ENCODE data around the gene TCAIM.

The TCAIM gene

GRCh38 chr3:44444896-44445691, 106.5 kb downstream of the TCAIM start:
- Mint-ChIP-seq H3K4me3 (no peak overlapping the region), H3K4me1 (peaks cover 13% of the 10 kb centered on the region), H3K27ac (no peak overlapping the region), H3K27me3 (ENCODE audit: low read depth) (no peaks in the 10 kb centered on the region), H3K9me3 (peaks cover 14% of the 10 kb centered on the region), H3K36me3 (ENCODE audit: low read depth) (peaks cover 78% of the 10 kb centered on the region)
- no peak for TF ChIP-seq CTCF (IDR thresholded peaks at IDR 0.05; ENCODE audit: unreplicated experiment in 3 of 3)

- no peak for TF ChIP-seq CTCF (IDR thresholded peaks at IDR 0.05; ENCODE audit: unreplicated experiment in 3 of 3)
- H3K27ac Mint-ChIP-seq: no peak overlapping the region
- H3K4me3 Mint-ChIP-seq: no peak overlapping the region
Measured at GRCh38 chr3:44445786-44446185, 107.2 kb downstream of the TCAIM start.

GRCh38 chr3:44446929-44447328, 108.4 kb downstream of the TCAIM start:
- Mint-ChIP-seq H3K27ac (no peak overlapping the region), H3K36me3 (ENCODE audit: low read depth) (peaks cover 83% of the 10 kb centered on the region), H3K27me3 (ENCODE audit: low read depth) (no peaks in the 10 kb centered on the region), H3K9me3 (peaks cover 14% of the 10 kb centered on the region), H3K4me3 (no peak overlapping the region), H3K4me1 (no peaks in the 10 kb centered on the region)
- no peak for TF ChIP-seq CTCF (IDR thresholded peaks at IDR 0.05; ENCODE audit: unreplicated experiment in 3 of 3)

More at GRCh38 chr3:44445786-44446185, 107.2 kb downstream of the TCAIM start:
- Mint-ChIP-seq H3K4me1 (peaks cover 6% of the 10 kb centered on the region), H3K9me3 (peaks cover 14% of the 10 kb centered on the region), H3K27me3 (ENCODE audit: low read depth) (no peaks in the 10 kb centered on the region), H3K36me3 (ENCODE audit: low read depth) (peaks cover 79% of the 10 kb centered on the region)

GRCh38 chr3:44451441-44451840, 112.9 kb downstream of the TCAIM start:
- H3K36me3 Mint-ChIP-seq (ENCODE audit: low read depth): peaks cover 95% of the 10 kb centered on the region
- no peak overlapping the region for H3K27ac Mint-ChIP-seq
- TF ChIP-seq CTCF (IDR thresholded peaks at IDR 0.05; ENCODE audit: unreplicated experiment in 3 of 3): no peak
- no peaks in the 10 kb centered on the region for H3K27me3 Mint-ChIP-seq (ENCODE audit: low read depth)
- no peaks in the 10 kb centered on the region for H3K4me1 Mint-ChIP-seq
- peaks cover 14% of the 10 kb centered on the region for H3K9me3 Mint-ChIP-seq
- no peak overlapping the region for H3K4me3 Mint-ChIP-seq

GRCh38 chr3:44454258-44454657, 115.7 kb downstream of the TCAIM start:
- peaks cover 2% of the 10 kb centered on the region for H3K9me3 Mint-ChIP-seq
- no peaks in the 10 kb centered on the region for H3K27me3 Mint-ChIP-seq (ENCODE audit: low read depth)
- peaks cover 93% of the 10 kb centered on the region for H3K36me3 Mint-ChIP-seq (ENCODE audit: low read depth)
- H3K4me3 Mint-ChIP-seq: no peak overlapping the region
- no peaks in the 10 kb centered on the region for H3K4me1 Mint-ChIP-seq
- no peak for TF ChIP-seq CTCF (IDR thresholded peaks at IDR 0.05; ENCODE audit: unreplicated experiment in 3 of 3)
- H3K27ac Mint-ChIP-seq: no peak overlapping the region

GRCh38 chr3:44455318-44455717, 116.8 kb downstream of the TCAIM start:
- H3K4me3 Mint-ChIP-seq: no peak overlapping the region

More at GRCh38 chr3:44455318-44455717, 116.8 kb downstream of the TCAIM start:
- Mint-ChIP-seq H3K27me3 (ENCODE audit: low read depth) (no peaks in the 10 kb centered on the region), H3K4me1 (no peaks in the 10 kb centered on the region), H3K36me3 (ENCODE audit: low read depth) (peaks cover 93% of the 10 kb centered on the region), H3K27ac (no peak overlapping the region), H3K9me3 (peaks cover 10% of the 10 kb centered on the region)
- TF ChIP-seq CTCF (IDR thresholded peaks at IDR 0.05; ENCODE audit: unreplicated experiment in 3 of 3): no peak

Measured in nephron (organoid).